Neural crest cell (in vitro differentiated cells): ENCODE measurements around the gene ALKBH1. TPM values are rescaled to one million over a fixed set of nuclear protein-coding genes. Genes with fewer than 3 reads are reported as not detected.
A peak's percentile ranks its signal among the peaks of the same experiment; 100 is the strongest.

Experiments used
- DNase-seq: peaks from one replicate; pipeline ENCODE4 v3.0.0; 2021; ENCODE audit warnings: low read depth, mixed read lengths, low spot score
- H3K27ac Mint-ChIP-seq: one replicate; pipeline ENCODE4 v1.8.0; 2021; ENCODE audit warnings: mild to moderate bottlenecking, mixed read lengths; ENCODE audit not compliant: unreplicated experiment
- H3K27me3 Mint-ChIP-seq: 2 replicates; pipeline ENCODE4 v1.8.0; 2021; ENCODE audit warnings: low read depth, mild to moderate bottlenecking, mixed read lengths
- H3K36me3 Mint-ChIP-seq: 2 replicates; pipeline ENCODE4 v1.8.0; 2021; ENCODE audit warnings: low read depth, mild to moderate bottlenecking, mixed read lengths
- H3K4me1 Mint-ChIP-seq: 2 replicates; pipeline ENCODE4 v1.8.0; 2021; ENCODE audit warnings: mixed read lengths
- H3K4me3 Mint-ChIP-seq: one replicate; pipeline ENCODE4 v1.8.0; 2021; ENCODE audit warnings: mild to moderate bottlenecking, mixed read lengths
- H3K9me3 Mint-ChIP-seq: 2 replicates; pipeline ENCODE4 v1.8.0; 2021; ENCODE audit warnings: mixed read lengths
- total RNA-seq: library from RNA; stranded (reverse); gene quantifications from 2 replicates; pipeline ENCODE4 v1.2.1, GENCODE V29; 2021
- TF ChIP-seq, protein P1 (sequence below): fragments of 200-600 bp; sonication (generic); conservative IDR thresholded peaks from 2 replicates; pipeline ENCODE4 v1.5.0; 2021; ENCODE audit warnings: antibody characterized with exemption, mild to moderate bottlenecking

ALKBH1 gene
- total RNA-seq, 1 donor from 2014 or later: 18.1 TPM

DNA sequence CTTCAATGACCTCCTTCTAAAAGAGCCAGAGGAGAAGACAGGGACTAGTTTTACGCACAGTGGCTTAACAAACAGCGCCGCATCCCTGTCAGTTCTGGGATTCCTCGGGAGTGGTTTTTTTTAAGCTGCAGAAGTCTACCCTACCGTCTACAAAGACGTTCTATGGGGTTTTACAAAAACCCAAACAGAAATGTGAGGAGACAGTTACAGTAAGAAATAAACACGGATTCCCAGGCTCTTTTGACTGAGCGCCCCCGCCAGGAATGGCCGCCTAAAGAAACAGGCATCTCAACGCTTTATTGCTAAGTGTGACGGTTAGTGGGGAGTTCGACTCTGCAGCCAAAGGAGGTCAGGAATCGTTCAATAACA lies 484 bp downstream of the ALKBH1 start:
- H3K4me3 Mint-ChIP-seq: peak overlapping the region; percentile 92
- no peaks in the 10 kb centered on the region for H3K36me3 Mint-ChIP-seq
- H3K27me3 Mint-ChIP-seq: no peaks in the 10 kb centered on the region
- TF ChIP-seq, protein P1, sequence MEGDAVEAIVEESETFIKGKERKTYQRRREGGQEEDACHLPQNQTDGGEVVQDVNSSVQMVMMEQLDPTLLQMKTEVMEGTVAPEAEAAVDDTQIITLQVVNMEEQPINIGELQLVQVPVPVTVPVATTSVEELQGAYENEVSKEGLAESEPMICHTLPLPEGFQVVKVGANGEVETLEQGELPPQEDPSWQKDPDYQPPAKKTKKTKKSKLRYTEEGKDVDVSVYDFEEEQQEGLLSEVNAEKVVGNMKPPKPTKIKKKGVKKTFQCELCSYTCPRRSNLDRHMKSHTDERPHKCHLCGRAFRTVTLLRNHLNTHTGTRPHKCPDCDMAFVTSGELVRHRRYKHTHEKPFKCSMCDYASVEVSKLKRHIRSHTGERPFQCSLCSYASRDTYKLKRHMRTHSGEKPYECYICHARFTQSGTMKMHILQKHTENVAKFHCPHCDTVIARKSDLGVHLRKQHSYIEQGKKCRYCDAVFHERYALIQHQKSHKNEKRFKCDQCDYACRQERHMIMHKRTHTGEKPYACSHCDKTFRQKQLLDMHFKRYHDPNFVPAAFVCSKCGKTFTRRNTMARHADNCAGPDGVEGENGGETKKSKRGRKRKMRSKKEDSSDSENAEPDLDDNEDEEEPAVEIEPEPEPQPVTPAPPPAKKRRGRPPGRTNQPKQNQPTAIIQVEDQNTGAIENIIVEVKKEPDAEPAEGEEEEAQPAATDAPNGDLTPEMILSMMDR: peak; percentile 57
- no peaks in the 10 kb centered on the region for H3K9me3 Mint-ChIP-seq
- H3K4me1 Mint-ChIP-seq: peaks cover 39% of the 10 kb centered on the region
- H3K27ac Mint-ChIP-seq: peak overlapping the region; percentile 98
- DNase-seq: no peak

DNA sequence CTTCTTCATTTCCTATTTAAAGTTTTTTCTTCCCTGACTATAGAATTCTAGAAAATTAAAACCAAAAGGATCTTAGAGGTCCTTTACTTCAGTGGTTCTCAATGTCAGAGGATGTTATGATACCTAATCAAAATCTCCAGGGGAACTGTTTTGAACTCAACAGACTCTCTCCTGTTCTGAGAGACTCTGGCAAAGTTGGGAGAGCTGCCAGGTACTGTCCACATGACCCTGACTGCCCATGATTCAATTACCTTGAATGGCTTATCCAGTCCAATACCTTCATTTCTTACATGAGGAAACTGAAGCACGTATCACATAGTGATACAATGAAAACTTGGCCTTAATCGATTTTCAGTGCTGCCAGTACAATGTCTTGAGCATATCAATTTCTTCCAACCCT lies 16.6 kb downstream of the ALKBH1 start:
- TF ChIP-seq, protein P1: no peak
- Mint-ChIP-seq H3K36me3 (peaks cover 6% of the 10 kb centered on the region), H3K27me3 (no peaks in the 10 kb centered on the region), H3K27ac (no peak overlapping the region), H3K4me3 (no peak overlapping the region), H3K9me3 (no peaks in the 10 kb centered on the region), H3K4me1 (no peaks in the 10 kb centered on the region)
- DNase-seq: no peak

DNA sequence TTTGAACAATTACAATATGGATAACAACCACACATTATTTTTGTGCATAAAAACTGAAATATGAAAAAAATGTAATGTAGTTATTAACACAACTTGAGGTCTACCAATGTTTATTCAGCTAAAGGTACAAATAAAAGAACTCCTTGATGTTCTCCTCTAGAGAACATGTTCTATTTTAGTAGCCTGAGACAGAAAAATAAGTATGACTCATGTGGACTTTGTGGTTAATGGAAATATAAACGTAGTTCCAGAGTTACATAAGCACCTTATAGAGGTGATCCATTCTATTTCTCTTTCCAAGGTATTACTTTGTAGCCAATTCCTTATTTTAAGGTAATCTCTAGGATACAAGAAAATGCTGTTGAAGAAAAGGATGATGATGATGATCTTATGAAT lies 25.7 kb downstream of the ALKBH1 start:
- no peak overlapping the region for H3K27ac Mint-ChIP-seq
- H3K36me3 Mint-ChIP-seq: peaks cover 9% of the 10 kb centered on the region
- no peak for DNase-seq
- no peak overlapping the region for H3K4me3 Mint-ChIP-seq
- TF ChIP-seq, protein P1: no peak
- H3K9me3 Mint-ChIP-seq: no peaks in the 10 kb centered on the region
- no peaks in the 10 kb centered on the region for H3K4me1 Mint-ChIP-seq
- no peaks in the 10 kb centered on the region for H3K27me3 Mint-ChIP-seq

DNA sequence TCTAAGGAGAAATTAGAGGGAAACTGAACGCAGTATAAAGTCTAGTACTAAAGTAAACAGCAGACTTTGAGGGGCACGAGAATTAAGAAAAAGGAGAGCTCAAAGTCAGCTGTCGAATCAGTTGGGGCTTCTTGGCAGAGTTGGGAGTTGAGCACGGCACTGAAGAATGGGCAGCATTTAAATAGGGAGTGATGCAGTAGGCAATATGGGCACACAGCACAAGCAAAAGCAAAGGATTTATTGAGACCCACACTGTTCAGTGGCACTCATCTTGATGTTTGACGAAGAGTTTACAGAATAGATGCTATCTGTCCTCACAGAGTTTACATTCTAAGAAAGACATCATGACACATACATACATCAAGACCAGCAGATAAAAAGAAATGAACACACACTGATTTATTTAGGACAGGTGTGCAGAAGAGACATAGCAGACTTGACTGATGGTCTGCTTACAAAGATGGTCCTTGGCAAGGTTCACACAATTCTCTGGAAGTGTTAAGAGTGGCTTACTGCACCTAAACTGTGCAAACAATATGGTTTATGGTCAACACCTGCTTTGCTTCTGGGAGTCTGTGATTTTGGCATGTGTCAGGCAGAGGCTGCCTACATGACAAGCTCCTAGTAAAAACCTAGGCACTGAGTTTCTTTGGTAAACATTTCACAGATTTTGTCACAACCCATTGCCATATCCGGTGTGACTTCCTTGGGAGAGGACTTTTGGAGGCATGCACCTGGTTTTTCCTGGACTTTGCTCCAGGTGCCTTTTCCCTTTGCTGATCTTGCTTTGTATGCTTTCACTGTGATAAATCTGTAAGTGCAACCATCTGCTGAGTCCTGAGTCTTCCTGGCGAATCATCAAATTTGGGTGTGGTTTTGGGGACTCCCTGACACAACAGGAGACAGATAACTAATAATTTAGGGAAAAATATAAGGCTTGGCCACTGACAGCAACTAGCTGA lies 26.3 kb downstream of the ALKBH1 start:
- Mint-ChIP-seq H3K36me3 (peaks cover 9% of the 10 kb centered on the region), H3K9me3 (no peaks in the 10 kb centered on the region), H3K27ac (no peak overlapping the region), H3K4me1 (no peaks in the 10 kb centered on the region), H3K27me3 (no peaks in the 10 kb centered on the region), H3K4me3 (no peak overlapping the region)
- no peak for DNase-seq
- TF ChIP-seq, protein P1: no peak

DNA sequence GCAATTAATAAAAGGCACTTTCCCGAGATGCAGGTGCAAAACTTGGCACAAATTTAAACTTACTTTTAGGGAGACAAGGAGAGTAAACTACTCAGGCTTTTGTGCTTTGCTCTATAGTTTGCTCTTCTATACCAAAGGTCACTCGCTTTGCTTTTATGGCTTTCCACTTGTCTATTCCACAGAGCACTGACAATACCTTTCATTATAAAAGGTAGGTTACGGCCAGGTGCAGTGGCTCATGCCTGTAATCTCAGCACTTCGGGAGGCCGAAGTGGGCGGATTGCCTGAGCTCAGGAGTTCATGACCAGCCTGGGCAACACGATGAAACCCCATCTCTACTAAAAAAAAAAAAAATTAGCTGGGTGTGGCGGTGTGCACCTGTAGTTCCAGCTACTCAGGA lies 32.9 kb downstream of the ALKBH1 start:
- Mint-ChIP-seq H3K4me1 (no peaks in the 10 kb centered on the region), H3K4me3 (no peak overlapping the region), H3K27me3 (no peaks in the 10 kb centered on the region), H3K36me3 (peaks cover 16% of the 10 kb centered on the region), H3K9me3 (no peaks in the 10 kb centered on the region), H3K27ac (no peak overlapping the region)
- DNase-seq: no peak
- TF ChIP-seq, protein P1: no peak
